Endodermal cell (in vitro differentiated cells): ENCODE measurements around the gene RASAL2. TPM values are rescaled to one million over a fixed set of nuclear protein-coding genes. Genes with fewer than 3 reads are reported as not detected.

ENCODE experiments used
- DNase-seq: peaks from one replicate; pipeline ENCODE4 v3.0.0-alpha.2; 2017
- H3K27ac ChIP-seq: 2 replicates; pipeline ENCODE4 v1.5.1; 2013; ENCODE audit warnings: mild to moderate bottlenecking, low read depth, low read length, moderate library complexity
- H3K27me3 ChIP-seq: 2 replicates; pipeline ENCODE4 v1.6.1; 2013; ENCODE audit warnings: mild to moderate bottlenecking, low read length, moderate library complexity; ENCODE audit not compliant: insufficient read depth, control insufficient read depth, poor library complexity, severe bottlenecking
- H3K36me3 ChIP-seq: 2 replicates; pipeline ENCODE4 v1.7.0; 2013; ENCODE audit warnings: mild to moderate bottlenecking, low read length, moderate library complexity; ENCODE audit not compliant: control insufficient read depth, insufficient read depth
- H3K4me1 ChIP-seq: one replicate; pipeline ENCODE4 v1.7.0; 2013; ENCODE audit warnings: low read length; ENCODE audit not compliant: control insufficient read depth, insufficient read depth
- H3K4me3 ChIP-seq: 2 replicates; pipeline ENCODE4 v1.5.1; 2013; ENCODE audit warnings: mild to moderate bottlenecking, low read length, moderate library complexity
- H3K9ac ChIP-seq: 2 replicates; pipeline ENCODE4 v1.6.1; 2013; ENCODE audit warnings: mild to moderate bottlenecking, low read length, moderate library complexity; ENCODE audit not compliant: poor library complexity, severe bottlenecking; ENCODE audit errors: extremely low read depth
- H3K9me3 ChIP-seq: 2 replicates; pipeline ENCODE4 v1.6.1; 2013; ENCODE audit warnings: mild to moderate bottlenecking, low read length, moderate library complexity; ENCODE audit not compliant: control insufficient read depth
- H3K27ac Mint-ChIP-seq: 2 replicates; pipeline ENCODE4 v1.8.0; 2020; ENCODE audit warnings: mixed read lengths
- H3K27me3 Mint-ChIP-seq: 2 replicates; pipeline ENCODE4 v1.8.0; 2021; ENCODE audit warnings: mild to moderate bottlenecking, mixed read lengths; ENCODE audit not compliant: insufficient read depth
- H3K36me3 Mint-ChIP-seq: 2 replicates; pipeline ENCODE4 v1.8.0; 2020; ENCODE audit warnings: low read depth, mixed read lengths
- H3K4me1 Mint-ChIP-seq: 2 replicates; pipeline ENCODE4 v1.8.0; 2020; ENCODE audit warnings: mixed read lengths
- H3K4me3 Mint-ChIP-seq: 2 replicates; pipeline ENCODE4 v1.8.0; 2020; ENCODE audit warnings: mild to moderate bottlenecking, moderate library complexity, mixed read lengths
- H3K9me3 Mint-ChIP-seq: 2 replicates; pipeline ENCODE4 v1.8.0; 2020; ENCODE audit warnings: mild to moderate bottlenecking, mixed read lengths
- WGBS, 2 experiments: methylation state at CpG; one replicate each; pipeline versions ENCODE4 v1.1.5 to v1.1.7; 2013; ENCODE audit warnings: missing lambda C conversion rate in 2 of 2, mixed read lengths in 1 of 2; ENCODE audit not compliant: insufficient coverage in 1 of 2, insufficient read length in 1 of 2; 5-methylcytosine and 5-hydroxymethylcytosine counted together
- total RNA-seq, 2 donors: library from RNA; stranded (reverse); fragmentation: NEBNext Ultra II Directional in 1 of 2; extraction: Animal tissue kit (Norgen Biotek cat#: 25700) in 1 of 2; gene quantifications; 2 replicates in 1 of 2; 3 replicates in 1 of 2; pipeline ENCODE4 v1.2.1, GENCODE V29; 2021
- TF ChIP-seq, protein P1 (sequence below): fragments of 200-600 bp; sonication (generic); conservative IDR thresholded peaks from 2 replicates; pipeline ENCODE4 v1.5.0; 2021; ENCODE audit warnings: antibody characterized with exemption, mild to moderate bottlenecking

Gene RASAL2
- total RNA-seq, 2 donors from 2014 or later: 21.8 to 22.1 TPM

DNA sequence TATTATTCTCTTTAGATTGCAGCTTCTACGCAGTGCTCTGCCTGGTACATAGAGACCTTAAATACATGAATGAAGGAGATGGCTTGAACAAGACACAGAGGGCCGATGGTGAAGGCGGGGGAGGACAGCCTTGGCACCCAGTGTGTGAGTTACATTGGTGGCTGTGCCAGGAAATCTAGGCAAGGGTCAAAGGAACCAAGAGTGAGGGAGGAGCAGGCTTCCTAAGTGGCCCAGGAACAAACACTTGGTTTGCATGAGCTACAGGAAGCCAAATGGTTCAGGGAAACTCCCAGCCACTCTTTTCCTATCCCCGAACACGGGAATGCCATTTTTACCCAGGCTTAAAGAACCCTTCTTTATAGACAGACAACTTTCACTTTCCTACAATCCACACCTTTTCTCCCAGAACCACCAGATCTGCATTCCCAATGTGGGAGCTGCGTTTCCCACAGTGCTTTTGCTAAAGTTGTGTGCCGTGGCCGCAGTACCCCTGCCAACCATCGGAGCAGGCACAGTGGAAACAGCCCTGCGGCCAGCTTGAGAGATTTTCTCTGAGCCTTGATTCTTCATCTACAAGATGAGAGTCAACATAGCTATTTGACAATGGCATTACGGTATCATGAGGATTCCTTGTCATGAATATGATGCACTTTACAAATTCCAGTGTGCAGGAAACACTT, 406.3 kb downstream of the RASAL2 start:
- H3K27ac ChIP-seq: no peak overlapping the region
- Mint-ChIP-seq H3K27me3 (peaks cover 17% of the 10 kb centered on the region), H3K27ac (no peak overlapping the region), H3K9me3 (no peaks in the 10 kb centered on the region), H3K36me3 (no peaks in the 10 kb centered on the region), H3K4me1 (peaks cover 23% of the 10 kb centered on the region), H3K4me3 (no peak overlapping the region)
- no peaks in the 10 kb centered on the region for H3K36me3 ChIP-seq
- DNase-seq: peak; percentile 85
- TF ChIP-seq, protein P1, sequence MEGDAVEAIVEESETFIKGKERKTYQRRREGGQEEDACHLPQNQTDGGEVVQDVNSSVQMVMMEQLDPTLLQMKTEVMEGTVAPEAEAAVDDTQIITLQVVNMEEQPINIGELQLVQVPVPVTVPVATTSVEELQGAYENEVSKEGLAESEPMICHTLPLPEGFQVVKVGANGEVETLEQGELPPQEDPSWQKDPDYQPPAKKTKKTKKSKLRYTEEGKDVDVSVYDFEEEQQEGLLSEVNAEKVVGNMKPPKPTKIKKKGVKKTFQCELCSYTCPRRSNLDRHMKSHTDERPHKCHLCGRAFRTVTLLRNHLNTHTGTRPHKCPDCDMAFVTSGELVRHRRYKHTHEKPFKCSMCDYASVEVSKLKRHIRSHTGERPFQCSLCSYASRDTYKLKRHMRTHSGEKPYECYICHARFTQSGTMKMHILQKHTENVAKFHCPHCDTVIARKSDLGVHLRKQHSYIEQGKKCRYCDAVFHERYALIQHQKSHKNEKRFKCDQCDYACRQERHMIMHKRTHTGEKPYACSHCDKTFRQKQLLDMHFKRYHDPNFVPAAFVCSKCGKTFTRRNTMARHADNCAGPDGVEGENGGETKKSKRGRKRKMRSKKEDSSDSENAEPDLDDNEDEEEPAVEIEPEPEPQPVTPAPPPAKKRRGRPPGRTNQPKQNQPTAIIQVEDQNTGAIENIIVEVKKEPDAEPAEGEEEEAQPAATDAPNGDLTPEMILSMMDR: peak; percentile 69
- no peak overlapping the region for H3K4me3 ChIP-seq
- peaks cover 21% of the 10 kb centered on the region for H3K27me3 ChIP-seq
- peaks cover 4% of the 10 kb centered on the region for H3K4me1 ChIP-seq
- 90 to 94% methylated on average over 9 to 11 of the region's 11 CpGs for WGBS, 2 experiments
- no peaks in the 10 kb centered on the region for H3K9me3 ChIP-seq
- H3K9ac ChIP-seq: no peak overlapping the region

DNA sequence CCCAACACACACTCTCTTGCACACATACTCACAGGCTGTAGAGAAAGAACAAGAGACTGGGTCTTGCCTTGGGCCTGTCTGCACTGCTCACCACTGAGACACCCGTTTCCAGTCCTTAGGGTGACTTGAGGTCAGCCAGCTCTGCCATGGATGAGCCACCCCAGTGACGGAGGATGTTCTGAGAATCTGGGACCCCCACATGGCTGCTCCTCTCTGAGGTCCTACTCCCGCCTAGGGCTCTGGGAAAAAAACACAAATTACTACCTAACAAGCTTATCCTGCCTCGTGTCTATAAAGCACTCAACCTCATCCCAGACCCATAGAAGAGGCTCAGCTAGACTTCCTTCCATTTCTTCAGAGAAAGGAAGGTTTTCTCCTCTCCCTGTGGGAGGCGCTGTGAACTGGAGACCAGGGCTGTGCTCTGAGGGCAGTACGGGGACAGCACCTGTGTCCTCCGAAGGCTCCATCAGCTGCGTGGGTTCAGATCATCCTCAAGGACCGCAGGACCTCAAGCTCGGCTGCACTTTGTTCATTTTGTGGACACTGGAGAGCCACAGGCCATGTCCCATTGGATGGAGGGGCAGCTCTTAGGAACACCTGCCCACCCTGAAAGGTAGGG, 407.1 kb downstream of the RASAL2 start:
- no peak overlapping the region for H3K4me3 Mint-ChIP-seq
- Histone ChIP-seq H3K27ac (no peak overlapping the region), H3K36me3 (no peaks in the 10 kb centered on the region), H3K9ac (no peak overlapping the region), H3K4me1 (peaks cover 4% of the 10 kb centered on the region), H3K4me3 (no peak overlapping the region), H3K9me3 (no peaks in the 10 kb centered on the region), H3K27me3 (peaks cover 29% of the 10 kb centered on the region)
- TF ChIP-seq, protein P1: no peak
- no peaks in the 10 kb centered on the region for H3K36me3 Mint-ChIP-seq
- WGBS, 2 experiments: 92% methylated on average over 8 to 10 of the region's 10 CpGs
- H3K27ac Mint-ChIP-seq: no peak overlapping the region
- H3K27me3 Mint-ChIP-seq: peaks cover 20% of the 10 kb centered on the region
- H3K9me3 Mint-ChIP-seq: no peaks in the 10 kb centered on the region
- H3K4me1 Mint-ChIP-seq: peaks cover 19% of the 10 kb centered on the region
- peak; percentile 72 for DNase-seq

DNA sequence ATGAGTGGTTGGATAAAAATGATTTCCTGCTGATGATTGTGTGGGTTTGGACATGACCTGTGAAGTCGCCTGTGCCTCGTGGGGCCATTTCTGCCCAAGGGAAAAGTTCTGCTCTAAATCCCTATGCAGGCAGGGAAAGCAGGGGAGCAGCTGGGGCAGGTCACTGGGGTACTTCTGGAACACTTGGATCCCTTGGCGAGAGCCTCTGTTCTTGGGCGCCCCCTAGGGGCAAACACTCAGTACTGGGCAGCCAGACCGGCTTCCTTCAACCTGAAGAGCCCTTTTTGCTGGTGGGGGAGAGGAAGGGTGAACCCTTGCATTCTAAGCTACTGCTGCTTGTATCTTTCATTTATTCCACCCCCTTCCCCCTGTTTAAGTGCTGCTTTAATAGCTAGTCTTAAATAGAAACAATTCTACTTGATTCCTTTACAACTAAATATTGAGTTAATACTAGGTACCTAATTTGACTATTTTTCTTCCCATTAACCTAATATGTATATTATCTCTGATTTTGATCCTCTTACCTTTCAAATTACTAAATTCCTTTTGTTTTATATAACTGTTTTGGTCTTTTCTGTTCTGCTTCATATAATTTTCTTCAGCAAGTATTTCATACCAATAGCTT, 407.9 kb downstream of the RASAL2 start:
- Histone ChIP-seq H3K9me3 (no peaks in the 10 kb centered on the region), H3K27ac (no peak overlapping the region), H3K27me3 (peaks cover 32% of the 10 kb centered on the region), H3K4me3 (no peak overlapping the region), H3K9ac (no peak overlapping the region), H3K36me3 (no peaks in the 10 kb centered on the region), H3K4me1 (peaks cover under 1% of the 10 kb centered on the region)
- no peak overlapping the region for H3K27ac Mint-ChIP-seq
- peaks cover 26% of the 10 kb centered on the region for H3K27me3 Mint-ChIP-seq
- H3K36me3 Mint-ChIP-seq: no peaks in the 10 kb centered on the region
- WGBS, 2 experiments: 16 to 40% methylated on average over 2 to 5 of the region's 5 CpGs
- H3K9me3 Mint-ChIP-seq: no peaks in the 10 kb centered on the region
- DNase-seq: peak; percentile 95
- TF ChIP-seq, protein P1: peak; percentile 95
- peaks cover 25% of the 10 kb centered on the region for H3K4me1 Mint-ChIP-seq
- H3K4me3 Mint-ChIP-seq: no peak overlapping the region
